ENCODE results near the gene ASNSD1. TPM values are rescaled to one million over a fixed set of nuclear protein-coding genes. Genes with fewer than 3 reads are reported as not detected.

Gene ASNSD1
- 67.0 TPM for polyA plus RNA-seq (ENCODE audit: insufficient read length)
- long read RNA-seq, donor 1, transcript ASNSD1-201 (6 exons, 2,450 nt) = major isoform, 11 of 27 reads
- long read RNA-seq, donor 1, transcript ASNSD1-209 (4 exons, 581 nt) = minor isoform, 6 of 27 reads
- long read RNA-seq, donor 1, partial matches to known transcripts = 7 of 27 reads
- long read RNA-seq, donor 1, other reads (novel, unspliced or antisense) = 0 of 27 reads
- long read RNA-seq, donor 2, transcript ASNSD1-201 (6 exons, 2,450 nt) = major isoform, 13 of 31 reads
- long read RNA-seq, donor 2, transcript ASNSD1-209 (4 exons, 581 nt) = minor isoform, 7 of 31 reads
- long read RNA-seq, donor 2, partial matches to known transcripts = 11 of 31 reads
- long read RNA-seq, donor 2, other reads (novel, unspliced or antisense) = 0 of 31 reads
- long read RNA-seq, donor 3, transcript ASNSD1-201 (6 exons, 2,450 nt) = major isoform, 11 of 17 reads
- long read RNA-seq, donor 3, partial matches to known transcripts = 0 of 17 reads
- long read RNA-seq, donor 3, other reads (novel, unspliced or antisense) = 0 of 17 reads
- long read RNA-seq, donor 4, partial matches to known transcripts = 0 of 5 reads
- long read RNA-seq, donor 4, other reads (novel, unspliced or antisense) = 0 of 5 reads
- long read RNA-seq, donor 5, transcript ASNSD1-201 (6 exons, 2,450 nt) = major isoform, 13 of 37 reads
- long read RNA-seq, donor 5, transcript ASNSD1-209 (4 exons, 581 nt) = minor isoform, 5 of 37 reads
- long read RNA-seq, donor 5, partial matches to known transcripts = 18 of 37 reads
- long read RNA-seq, donor 5, other reads (novel, unspliced or antisense) = 0 of 37 reads
- long read RNA-seq, donor 6, transcript ASNSD1-201 (6 exons, 2,450 nt) = major isoform, 14 of 27 reads
- long read RNA-seq, donor 6, partial matches to known transcripts = 8 of 27 reads
- long read RNA-seq, donor 6, other reads (novel, unspliced or antisense) = 0 of 27 reads
- long read RNA-seq, donor 7, transcript ASNSD1-209 (4 exons, 581 nt) = minor isoform, 7 of 43 reads
- long read RNA-seq, donor 7, transcript ASNSD1-201 (6 exons, 2,450 nt) = major isoform, 18 of 43 reads
- long read RNA-seq, donor 7, partial matches to known transcripts = 16 of 43 reads
- long read RNA-seq, donor 7, other reads (novel, unspliced or antisense) = 0 of 43 reads
- long read RNA-seq, donor 8, transcript ASNSD1-201 (6 exons, 2,450 nt) = major isoform, 6 of 8 reads
- long read RNA-seq, donor 8, partial matches to known transcripts = 0 of 8 reads
- long read RNA-seq, donor 8, other reads (novel, unspliced or antisense) = 0 of 8 reads

DNA sequence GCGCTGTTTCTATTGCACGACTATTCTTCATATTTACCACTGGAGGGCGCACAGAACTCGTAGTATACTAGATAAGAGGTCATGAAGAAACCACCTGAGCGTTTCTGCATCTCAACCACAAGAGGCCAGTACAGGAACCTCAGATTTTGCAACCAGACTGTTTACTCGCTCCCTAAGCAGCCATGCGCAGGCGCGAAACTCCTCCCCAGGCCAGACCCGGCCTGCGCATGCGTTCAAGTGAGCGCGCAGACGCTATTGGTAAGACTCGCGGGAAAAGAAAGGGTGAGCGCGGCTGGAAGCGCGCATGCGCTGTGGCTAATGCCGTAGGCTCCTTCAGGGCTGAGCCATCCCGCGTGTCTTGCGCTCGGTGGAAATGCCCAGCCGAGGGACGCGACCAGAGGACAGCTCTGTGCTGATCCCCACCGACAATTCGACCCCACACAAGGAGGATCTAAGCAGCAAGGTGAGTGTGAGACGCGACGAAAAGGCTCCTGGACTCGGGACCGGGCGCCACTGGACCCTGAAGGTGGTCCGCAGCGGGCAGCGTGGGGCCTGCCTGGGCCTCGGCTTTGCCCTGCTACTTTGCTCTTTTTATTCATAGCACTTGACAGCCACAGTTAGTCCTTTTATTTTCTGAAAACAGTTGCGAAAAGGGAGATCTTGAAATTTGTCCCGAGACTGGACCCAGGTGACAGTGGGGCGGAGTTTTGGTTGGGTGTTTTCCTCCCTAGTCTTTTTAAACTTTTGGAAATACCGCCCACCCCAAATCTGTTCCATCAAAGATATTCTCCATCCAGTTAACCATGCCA is at the start of gene ASNSD1:
TSS of gene ASNSD1 (plus strand) at position 312 of the 809 bp plus-strand sequence. CDS start 4,674 bp downstream, outside the sequence.
- peak; percentile 99 for DNase-seq

DNA sequence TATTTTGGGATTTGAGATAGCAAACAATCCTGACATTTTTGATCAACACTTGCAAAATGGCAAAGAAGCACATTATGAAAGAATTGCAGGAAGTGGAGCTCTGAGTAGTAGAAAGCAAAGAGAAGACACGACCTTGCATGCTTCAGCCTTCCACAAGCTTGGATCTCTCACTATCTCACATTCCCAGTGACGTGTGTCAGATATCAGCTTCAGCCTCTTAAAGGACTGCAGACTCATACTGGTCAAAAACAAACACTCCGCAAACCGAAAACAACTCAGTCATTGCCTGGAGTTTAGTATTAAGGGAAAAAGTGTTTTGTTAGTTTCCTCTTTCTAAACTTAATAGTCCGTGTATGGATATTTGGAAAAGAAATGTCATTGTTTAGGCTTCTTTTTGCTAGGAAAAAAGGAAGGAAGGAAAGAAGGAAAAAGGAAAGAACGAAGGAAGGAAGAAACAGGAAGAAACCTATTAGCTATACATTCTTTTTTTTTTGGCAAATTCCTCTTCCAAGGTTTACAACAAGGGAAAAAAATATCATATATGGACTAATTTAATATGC is 48.1 kb upstream of the ASNSD1 start:
- DNase-seq = peak; percentile 44

DNA sequence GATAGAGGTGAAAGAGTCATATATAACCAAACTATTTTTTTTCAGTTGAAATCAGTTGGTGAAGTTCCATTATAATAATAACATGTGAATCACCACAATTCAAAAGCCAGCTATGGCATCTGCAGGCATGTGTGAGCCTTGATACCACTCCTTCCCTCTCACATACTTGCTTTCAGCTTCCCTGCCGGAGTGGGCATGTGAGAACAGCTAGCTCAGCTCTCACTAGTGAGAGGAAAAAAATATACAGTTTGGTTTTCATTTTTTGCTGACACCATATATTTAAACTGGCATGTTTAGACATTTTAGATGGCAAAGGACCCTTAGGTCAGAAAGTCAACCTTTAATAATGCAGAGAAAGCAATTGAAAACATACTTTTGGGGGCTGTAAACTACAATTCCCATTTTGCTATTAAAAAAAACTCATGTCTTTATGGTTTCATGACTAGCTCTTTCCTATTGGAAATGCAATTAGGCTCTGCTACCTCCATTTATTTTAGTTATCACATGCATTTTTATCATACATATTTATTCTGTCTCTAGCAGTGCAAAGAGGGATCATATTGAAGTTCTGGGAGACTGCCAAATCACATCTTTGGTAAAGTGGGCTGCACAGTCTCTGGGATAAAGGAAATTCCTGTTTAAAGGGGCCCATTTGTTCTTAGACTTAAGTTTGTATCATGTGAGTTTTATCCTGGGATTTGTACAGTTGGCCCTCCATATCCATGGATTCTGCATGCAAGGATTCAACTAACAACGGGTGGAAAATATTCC is 47.4 kb upstream of the ASNSD1 start:
- DNase-seq = no peak

DNA sequence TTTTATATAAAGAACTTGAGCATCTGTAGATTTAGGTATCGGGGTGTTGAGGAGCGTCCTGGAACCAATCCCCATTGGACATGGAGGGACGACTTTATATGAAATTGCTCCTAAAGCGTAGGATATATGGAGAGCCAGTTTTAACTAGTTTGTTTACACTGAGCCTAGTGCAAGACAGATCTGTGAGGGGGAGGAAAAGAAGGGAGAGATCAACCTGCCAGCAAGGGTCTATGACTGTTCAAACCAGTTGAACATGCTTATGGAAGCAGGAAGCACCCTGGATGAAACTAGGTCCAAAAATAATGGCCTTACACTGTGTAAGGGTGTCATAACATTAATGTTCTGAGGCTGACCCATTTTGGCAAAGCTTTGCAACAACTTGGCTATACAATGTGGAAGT is 46.7 kb upstream of the ASNSD1 start:
- no peak for DNase-seq

DNA sequence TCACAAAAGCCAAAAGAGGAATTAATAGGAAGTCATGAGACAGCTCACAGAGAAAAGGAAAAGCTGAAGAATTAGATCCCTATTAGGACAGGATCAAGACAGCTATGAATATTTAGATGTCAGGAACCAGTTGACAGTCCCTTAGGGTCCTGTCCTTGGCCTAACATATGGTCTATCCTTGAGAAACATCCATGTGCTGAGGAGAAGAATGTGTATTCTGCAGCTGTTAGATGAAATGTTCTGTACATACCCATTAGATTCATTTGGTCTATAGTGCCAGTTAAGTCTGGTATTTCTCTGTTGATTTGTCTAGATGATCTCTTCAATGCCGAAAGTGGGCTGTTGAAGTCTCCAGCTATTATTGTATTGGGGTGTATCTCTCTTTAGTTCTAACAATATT is 43.1 kb upstream of the ASNSD1 start:
- DNase-seq = no peak

DNA sequence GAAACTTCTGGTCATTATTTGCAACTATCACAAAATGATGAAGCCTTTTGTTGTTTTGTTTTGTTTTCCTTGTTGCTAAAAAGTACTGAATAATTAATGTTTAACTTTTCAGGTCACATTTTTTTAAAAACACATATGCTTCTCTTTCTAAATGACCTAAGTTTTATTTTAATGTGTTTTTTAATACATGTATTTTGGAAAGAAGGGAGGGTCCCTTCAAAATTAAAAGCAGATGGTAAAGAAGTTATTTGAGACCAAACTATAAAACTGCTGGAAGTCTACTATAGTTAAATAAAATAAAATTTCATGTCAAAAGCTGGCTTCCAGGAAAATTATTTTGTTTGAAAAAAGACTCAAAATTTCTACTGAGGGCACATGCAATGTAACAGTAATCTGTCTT is 39.5 kb upstream of the ASNSD1 start:
- DNase-seq = no peak

DNA sequence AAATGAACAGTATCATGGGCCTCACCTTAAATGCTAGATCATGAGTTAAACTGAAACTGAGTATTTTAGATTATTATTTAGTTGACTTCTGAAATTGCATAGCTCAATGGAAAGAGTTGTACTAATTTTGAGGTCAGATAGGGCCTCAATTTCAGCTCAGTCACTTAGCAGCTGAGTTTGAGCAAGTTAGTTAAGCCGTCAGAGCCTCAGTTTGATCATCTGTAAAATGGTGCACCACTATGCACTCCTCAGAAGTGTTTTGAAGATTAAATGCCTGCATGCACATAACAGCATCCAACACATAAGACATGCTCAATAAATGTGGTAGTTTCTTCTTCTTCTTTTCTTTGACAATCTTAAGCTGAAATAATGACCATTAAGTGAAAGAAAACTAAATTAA is 38.2 kb upstream of the ASNSD1 start:
- no peak for DNase-seq

DNA sequence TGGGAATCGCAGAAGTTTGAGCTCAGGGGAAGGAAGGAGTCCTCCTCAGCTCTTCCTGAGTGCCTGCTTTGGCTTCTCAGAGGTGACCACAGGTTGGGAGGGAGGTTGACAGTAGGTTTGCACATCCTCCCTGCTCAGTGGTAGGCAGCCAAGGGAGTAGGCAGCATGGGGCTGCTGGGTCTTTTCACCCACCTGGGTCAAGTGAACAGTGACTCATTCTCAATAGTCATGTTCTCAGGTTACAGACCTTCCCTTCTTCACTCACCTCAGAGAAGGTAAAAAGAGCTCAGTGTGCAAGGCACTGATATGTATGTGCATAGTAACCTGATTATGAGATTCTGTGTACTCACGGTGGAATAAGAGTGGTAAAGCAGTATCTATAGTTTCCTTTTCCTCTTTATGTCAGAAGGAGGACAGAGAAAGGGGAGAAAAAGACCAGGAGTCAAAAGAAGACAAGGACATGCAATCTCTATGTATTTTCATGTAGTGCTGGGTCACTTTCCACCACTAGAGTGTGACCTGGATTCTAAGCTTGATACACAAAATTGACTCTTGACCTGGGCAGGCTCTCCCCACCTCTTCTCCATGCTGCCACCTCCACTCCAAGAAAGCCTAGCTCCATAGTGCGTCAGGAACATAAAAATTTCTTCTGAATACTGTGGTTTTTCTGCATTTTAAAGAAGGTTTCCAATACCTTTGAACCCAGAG is 36.5 kb upstream of the ASNSD1 start:
- no peak for DNase-seq

DNA sequence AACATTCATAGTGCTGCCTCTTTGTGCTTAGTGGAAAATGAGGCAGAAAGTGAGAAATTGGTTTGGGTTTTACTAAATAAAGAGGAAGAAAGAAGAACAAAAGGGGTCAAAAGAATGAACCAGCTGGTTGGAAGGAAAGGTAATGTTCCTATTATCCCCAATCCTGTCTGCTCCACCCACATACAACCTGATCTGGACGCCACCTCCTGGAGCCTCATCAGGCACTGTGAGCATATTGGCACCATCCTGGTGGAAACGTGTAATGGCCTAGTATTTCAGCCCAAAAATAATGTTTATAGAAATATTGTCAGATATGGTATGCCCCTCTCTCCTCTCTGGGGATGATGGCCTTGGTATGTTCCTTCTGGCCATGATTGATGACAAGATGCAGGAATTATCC is 35.6 kb upstream of the ASNSD1 start:
- DNase-seq = no peak

DNA sequence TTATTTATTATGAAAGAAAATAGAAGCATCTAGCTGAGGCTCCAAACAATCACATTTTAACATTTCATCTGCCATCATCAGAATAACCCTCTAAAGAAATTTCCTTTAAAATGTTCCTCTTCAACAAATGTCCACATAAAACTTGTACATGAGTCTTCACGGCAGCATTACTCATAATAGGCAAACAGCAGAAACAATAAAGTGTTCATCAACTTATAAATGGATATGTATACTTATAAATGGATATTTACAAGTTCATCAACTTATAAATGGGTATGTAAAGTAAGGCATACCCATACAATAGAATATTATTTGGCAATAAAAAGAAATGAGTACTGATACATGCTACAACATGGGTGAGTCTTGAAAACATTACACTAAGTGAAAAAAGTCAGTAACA is 33.5 kb upstream of the ASNSD1 start:
- DNase-seq = no peak

DNA sequence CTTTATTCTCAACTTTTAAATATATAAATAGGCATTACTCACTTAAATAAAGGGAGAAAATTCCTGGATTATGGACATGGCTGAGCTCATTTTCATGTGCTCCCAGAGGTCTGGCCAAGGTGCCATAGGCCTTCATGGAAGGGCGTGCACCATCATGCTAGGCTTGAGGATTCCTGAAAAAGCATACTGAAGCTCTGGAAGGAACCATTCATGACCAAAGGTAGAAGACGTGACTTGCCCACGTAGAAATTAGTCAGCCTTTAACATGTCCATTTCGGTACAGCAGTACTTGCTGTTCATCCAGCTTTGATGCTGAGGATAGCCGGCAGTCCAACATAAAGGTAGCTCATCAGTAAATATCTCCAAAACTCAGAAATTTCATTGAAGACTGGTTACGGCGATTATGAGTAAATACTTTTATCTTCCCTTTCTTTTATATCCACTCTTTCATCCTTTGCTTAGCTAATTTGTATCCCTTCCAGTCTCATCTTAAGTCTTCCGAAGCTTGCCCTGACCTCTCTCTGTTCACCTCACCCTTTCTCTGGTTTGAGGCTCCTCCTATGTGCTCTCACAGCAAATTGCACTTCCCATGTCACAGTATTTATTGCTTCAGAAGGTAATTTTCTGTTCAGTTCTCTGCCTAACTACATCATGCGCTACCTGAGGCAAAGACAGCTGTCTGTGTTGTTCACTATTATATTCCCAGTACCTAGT is 32.3 kb upstream of the ASNSD1 start:
- no peak for DNase-seq

DNA sequence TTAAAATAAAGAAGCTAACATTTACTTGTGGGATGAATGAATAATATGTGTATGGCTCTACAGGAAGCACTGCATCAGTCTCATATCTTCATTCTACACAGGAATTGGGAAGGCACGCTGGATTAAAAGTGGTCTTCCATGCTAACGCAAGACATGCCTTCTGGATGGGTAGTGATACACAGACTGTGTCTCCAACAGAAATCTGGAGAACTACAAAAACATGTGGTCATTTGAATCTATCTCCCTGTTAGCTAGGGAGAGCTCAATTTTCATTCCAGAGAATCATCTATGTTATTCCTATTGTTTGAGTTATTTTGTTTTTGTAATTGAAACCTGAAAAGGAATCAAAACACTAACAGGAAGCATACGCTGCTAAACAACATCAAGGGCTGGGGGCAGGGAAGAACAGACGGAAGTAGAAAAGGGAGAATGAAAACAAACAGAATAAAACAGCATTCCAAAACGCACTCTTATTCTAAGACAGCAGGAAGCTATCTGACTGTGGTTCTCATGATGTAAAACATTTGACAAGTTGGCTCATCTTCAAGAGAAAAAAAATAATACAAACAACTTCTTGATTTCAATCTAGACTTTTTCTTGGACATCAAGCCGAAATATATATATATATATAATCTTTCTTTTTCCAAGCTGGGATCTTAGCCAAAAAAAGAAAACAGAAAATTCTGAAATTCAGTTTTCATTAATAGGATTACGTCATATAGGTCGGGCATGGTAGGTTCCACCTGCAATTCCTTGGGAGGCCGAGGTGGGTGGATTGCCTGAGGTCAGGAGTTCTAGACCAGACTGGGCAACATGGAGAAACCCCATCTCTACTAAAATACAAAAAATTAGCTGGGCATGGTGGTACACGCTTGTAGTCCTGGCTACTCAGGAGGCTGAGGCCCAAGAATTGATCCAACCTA is 31.5 kb upstream of the ASNSD1 start:
- DNase-seq = peak; percentile 57

DNA sequence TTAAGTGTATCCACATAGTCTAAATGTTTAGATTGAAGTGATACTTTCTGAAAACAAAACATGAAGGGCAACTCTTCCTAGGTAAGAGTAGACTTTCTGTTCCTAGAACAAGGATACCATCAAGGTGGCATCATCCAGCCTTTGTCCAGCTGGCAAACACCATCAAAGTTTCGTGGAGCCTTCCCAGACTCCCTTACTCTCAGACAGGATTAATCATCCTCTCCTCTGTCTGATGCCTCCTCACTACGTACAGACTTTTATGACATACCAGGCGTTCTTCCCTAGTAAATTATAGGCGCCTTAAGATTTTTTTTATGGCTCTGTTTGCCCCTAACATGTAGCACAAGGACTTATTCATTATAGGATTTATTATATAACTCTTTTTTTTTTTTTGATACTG is 29.4 kb upstream of the ASNSD1 start:
- DNase-seq = no peak

DNA sequence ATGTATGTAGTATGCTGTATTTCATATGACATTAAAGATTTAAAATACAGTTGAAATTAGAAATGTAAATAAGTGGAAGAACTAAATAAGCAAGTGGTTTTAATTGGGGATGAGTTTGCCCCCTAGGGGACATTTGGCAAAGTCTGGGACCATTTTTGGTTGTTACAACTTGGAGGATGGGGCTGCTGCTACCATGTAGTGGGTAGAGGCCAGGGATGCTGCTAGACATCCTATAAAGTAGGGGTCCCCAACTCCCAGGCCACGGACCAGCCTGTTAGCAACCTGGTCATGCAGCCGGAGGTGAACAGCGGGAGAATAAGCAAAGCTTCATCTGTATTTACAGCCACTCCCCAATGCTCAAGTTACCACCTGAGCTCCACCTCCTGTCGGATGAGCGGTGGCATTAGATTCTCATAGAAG is 27.9 kb upstream of the ASNSD1 start:
- no peak for DNase-seq

DNA sequence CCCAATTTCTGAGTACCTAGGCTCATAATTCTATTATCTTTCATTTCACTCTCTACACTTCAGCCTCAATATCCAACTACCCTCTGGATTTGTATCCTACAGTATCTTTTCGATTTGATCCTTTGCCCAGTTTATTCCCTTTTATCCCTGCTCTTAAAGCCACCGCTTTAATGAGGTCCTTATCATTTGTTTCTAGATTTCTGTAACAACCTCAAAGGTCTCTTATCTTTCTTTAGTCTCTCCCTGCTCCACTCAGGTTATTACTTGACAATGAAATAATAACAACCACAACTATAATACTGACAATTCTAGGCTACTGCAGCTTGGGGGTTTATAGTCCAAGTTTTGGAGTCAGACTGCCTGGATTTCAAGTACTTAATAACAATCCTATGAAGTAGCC is 25.9 kb upstream of the ASNSD1 start:
- no peak for DNase-seq

DNA sequence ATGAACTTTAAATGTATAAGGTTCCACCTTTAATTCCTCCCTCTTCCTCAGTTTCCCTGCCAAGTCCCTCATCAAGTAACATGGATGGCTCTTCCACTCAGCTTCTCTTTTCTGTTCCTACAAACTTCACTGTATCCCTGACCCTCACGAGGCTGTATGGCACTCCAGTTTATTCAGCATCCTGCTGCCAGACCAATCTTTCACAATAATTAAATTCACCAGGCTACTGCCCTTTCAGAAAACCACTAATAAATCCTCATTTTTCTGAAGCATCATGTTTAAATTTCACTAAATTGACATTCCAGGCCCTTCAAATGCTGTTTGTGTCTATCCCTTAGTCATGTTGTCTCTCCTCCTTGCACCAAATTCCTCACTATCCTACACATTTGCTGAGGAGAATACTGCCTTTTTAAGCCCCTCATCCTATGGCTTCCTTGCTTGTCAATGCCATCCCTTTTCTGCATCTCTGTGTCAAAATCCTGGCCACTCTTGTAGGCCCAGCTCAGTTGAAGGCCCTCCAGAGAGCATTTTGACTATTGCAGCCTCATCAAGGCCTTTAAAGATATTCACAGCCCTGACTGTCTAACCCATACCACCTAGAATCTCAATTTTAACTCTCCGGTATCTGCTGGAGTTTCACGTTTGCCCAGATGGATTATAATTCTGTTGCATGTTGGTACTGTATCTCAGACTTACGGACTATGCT is 22.8 kb upstream of the ASNSD1 start:
- DNase-seq = no peak

DNA sequence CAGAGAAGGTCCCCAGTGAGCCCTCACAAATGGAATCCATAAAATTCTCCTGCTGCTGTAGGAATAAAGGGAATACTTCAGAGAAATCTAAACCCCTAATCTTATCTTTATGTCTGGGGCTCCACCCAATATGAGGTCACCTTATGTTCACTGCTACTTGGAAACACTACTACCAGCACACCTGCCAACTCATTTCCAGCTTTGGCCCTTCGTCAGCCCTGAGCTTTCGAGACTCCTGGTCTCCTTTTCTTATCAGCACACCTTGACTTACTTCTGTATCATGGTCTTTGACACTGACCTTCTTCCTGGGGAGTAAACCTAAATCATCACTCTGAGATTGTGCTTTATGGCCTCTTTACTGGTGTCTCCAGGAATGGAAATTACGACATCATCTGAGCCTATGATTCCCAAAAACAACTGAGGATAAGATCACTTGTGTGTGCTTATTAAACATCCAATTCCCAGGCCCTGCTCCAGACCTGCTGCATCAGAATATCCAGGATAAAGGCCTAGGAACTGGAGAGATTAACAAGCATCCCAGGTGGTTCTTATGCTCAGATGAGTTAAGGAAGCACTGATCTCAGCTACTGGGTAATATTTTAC is 22.2 kb upstream of the ASNSD1 start:
- DNase-seq = no peak
